Endothelial cell of umbilical vein (primary cell): ENCODE data around the gene LSMEM2. TPM values are rescaled to one million over a fixed set of nuclear protein-coding genes. Genes with fewer than 3 reads are reported as not detected.

Source experiments
- BruUV-seq: library from RNA; stranded (reverse); fragments of 400-500 nt; replicated peaks from 2 replicates; lab custom pipeline; 2021; lab: Mats Ljungman, UMichigan
- CTCF ChIA-PET: fragments of 300-600, 350-600 bp; sonication (Branson Sonifier 250); formaldehyde crosslinking; loops from one replicate; lab custom pipeline; 2021; ENCODE audit warnings: antibody characterized with exemption, inconsistent platforms; lab: Charles Lee
- POLR2A ChIA-PET: fragments of 300-600, 350-600 bp; sonication (Branson Sonifier 250); formaldehyde crosslinking; loops from one replicate; lab custom pipeline; 2021; ENCODE audit warnings: antibody characterized with exemption, inconsistent platforms; lab: Charles Lee
- DNase-seq: peaks from one replicate; pipeline ENCODE4 v3.0.0-alpha.2; 2011; ENCODE audit warnings: low read depth, low spot score
- FAIRE-seq: peaks from 2 replicates; lab custom pipeline; 2011; peaks lifted over from hg19 to GRCh38; lab: Jason Lieb, UNC
- H2AFZ ChIP-seq: 2 replicates; pipeline ENCODE4 v1.6.0; 2012; ENCODE audit warnings: low read depth, low read length, control low read depth, inconsistent platforms
- H3K27ac ChIP-seq: 2 replicates; pipeline ENCODE4 v1.5.1; 2011; ENCODE audit warnings: low read depth, mild to moderate bottlenecking, control low read depth, low read length, moderate library complexity; ENCODE audit not compliant: insufficient read depth
- H3K27me3 ChIP-seq, 2 experiments: 2 replicates each; pipeline versions ENCODE4 v1.6.0 to v1.6.1; 2011; ENCODE audit warnings: low read length in 2 of 2, mixed read lengths in 1 of 2; ENCODE audit not compliant: control insufficient read depth in 2 of 2, insufficient read depth in 2 of 2
- H3K36me3 ChIP-seq, 2 experiments: 2 replicates in 1 of 2; 3 replicates in 1 of 2; pipeline ENCODE4 v1.5.1; 2011; ENCODE audit warnings: low read length in 2 of 2, mild to moderate bottlenecking in 1 of 2, moderate library complexity in 1 of 2; ENCODE audit not compliant: control insufficient read depth in 2 of 2, insufficient read depth in 2 of 2; ENCODE audit errors: extremely low read depth in 1 of 2
- H3K4me1 ChIP-seq: 3 replicates; pipeline ENCODE4 v1.5.1; 2011; ENCODE audit warnings: mild to moderate bottlenecking, low read length; ENCODE audit not compliant: control insufficient read depth, insufficient read depth; ENCODE audit errors: extremely low read depth
- H3K4me2 ChIP-seq: 2 replicates; pipeline ENCODE4 v1.6.1; 2011; ENCODE audit warnings: low read length, control low read depth, mixed read lengths; ENCODE audit not compliant: insufficient read depth
- H3K4me3 ChIP-seq, 3 experiments: fragments of 200-600 bp in 1 of 3; sonication (generic), shearing (Covaris generic) in 1 of 3; replicated peaks in 1 of 3; 2 replicates each; pipeline ENCODE4 v1.5.1; 2011 to 2016; ENCODE audit warnings: control low read depth in 3 of 3, low read length in 3 of 3, mild to moderate bottlenecking in 2 of 3, inconsistent platforms in 1 of 3, low read depth in 1 of 3, moderate library complexity in 1 of 3; ENCODE audit not compliant: insufficient read depth in 1 of 3
- H3K79me2 ChIP-seq: 2 replicates; pipeline ENCODE4 v1.6.0; 2012; ENCODE audit warnings: low read length, inconsistent platforms; ENCODE audit not compliant: control insufficient read depth, insufficient read depth
- H3K9ac ChIP-seq: replicated peaks from 2 replicates; pipeline ENCODE3; 2011; ENCODE audit warnings: low read length, control low read depth; ENCODE audit not compliant: insufficient read depth; ENCODE audit errors: extremely low read depth
- H3K9me1 ChIP-seq: replicated peaks from 3 replicates; pipeline ENCODE4 v1.6.0; 2011; ENCODE audit warnings: mild to moderate bottlenecking, low read length; ENCODE audit not compliant: control insufficient read depth, insufficient read depth; ENCODE audit errors: extremely low read depth
- H3K9me3 ChIP-seq: replicated peaks from 2 replicates; pipeline ENCODE4 v1.5.1; 2012; ENCODE audit warnings: low read length, inconsistent platforms; ENCODE audit not compliant: control insufficient read depth, insufficient read depth
- H4K20me1 ChIP-seq: replicated peaks from 2 replicates; pipeline ENCODE3; 2011; ENCODE audit warnings: mild to moderate bottlenecking, low read length; ENCODE audit not compliant: control insufficient read depth, insufficient read depth; ENCODE audit errors: extremely low read depth
- FOS ChIP-seq: IDR thresholded peaks from 2 replicates; pipeline ENCODE4 v1.6.1; 2011; ENCODE audit warnings: mild to moderate bottlenecking, low read length, moderate library complexity, borderline replicate concordance; ENCODE audit not compliant: insufficient read depth
- GATA2 ChIP-seq: IDR thresholded peaks from 2 replicates; pipeline ENCODE4 v1.7.0; 2011; ENCODE audit warnings: low read depth, mild to moderate bottlenecking, moderate library complexity, mixed read lengths, low read length; ENCODE audit not compliant: insufficient read length, insufficient read depth
- MYC ChIP-seq: IDR thresholded peaks from one replicate; pipeline ENCODE4 v1.6.1; 2011; ENCODE audit warnings: mild to moderate bottlenecking, low read depth, low read length
- POLR2AphosphoS5 ChIP-seq: IDR thresholded peaks from 2 replicates; pipeline ENCODE4 v1.6.1; 2012; ENCODE audit warnings: low read depth, mild to moderate bottlenecking, control low read depth, low read length, moderate library complexity; ENCODE audit not compliant: insufficient read depth
- dilution Hi-C: fragments of 300-500 bp; cut with MboI; formaldehyde crosslinking; loops from one replicate; pipeline ENCODE4 v1.15.0; 2019; ENCODE audit warnings: low sequenced_read_pairs; ENCODE audit not compliant: extremely low pct_ligation_motif_present
- intact Hi-C: fragments of 100-400 bp; cut with micrococcal nuclease; formaldehyde crosslinking; loops from one replicate; pipeline ENCODE4 v1.10.0; 2022
- polyA plus RNA-seq, 4 experiments: library from polyadenylated mRNA; depleted of rRNA in 3 of 4; stranded (reverse) in 3 of 4; unstranded in 1 of 4; fragments of >200 nt; gene quantifications; 2 replicates each; pipeline versions ENCODE4 v1.2.1 to v1.2.3, GENCODE V29; 2011 to 2012; ENCODE audit warnings: missing spikeins in 1 of 4
- total RNA-seq: library from RNA; stranded (reverse); gene quantifications from 2 replicates; pipeline ENCODE4 v1.2.3, GENCODE V29; 2021
- TF ChIP-seq, protein P1 (sequence below): IDR thresholded peaks from 2 replicates; pipeline ENCODE4 v1.6.1; 2011; ENCODE audit not compliant: insufficient read depth, insufficient read length

Gene LSMEM2
- total and polyA plus RNA-seq, 2 donors (not counting 3 experiments of a cell fraction or from before 2014, with no cell fraction given): not detected

DNA sequence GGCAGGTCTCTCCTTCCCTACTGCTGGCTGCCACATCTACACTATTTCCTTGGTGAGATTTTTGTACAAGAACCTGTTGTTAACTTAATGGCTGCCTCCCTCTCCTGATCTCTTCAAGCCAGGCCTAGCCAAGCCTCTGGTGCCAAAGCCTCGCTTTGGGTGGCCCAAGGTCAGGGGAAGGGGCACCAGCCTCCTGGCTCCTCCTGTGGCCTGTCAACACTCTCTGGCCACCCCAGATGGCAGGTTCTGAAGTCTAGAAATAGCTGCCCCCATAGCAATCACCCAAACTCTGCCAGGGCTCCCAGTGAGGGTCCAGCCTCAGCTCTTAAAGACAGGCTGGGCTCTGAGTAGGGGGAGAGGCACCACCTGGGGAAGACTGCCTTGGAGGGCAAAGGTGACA lies 8.4 kb downstream of the LSMEM2 start:
- Histone ChIP-seq H3K36me3 (peaks cover 3 to 35% of the 10 kb centered on the region in 2 experiments), H3K9ac (no peak overlapping the region), H3K4me1 (peaks cover 6% of the 10 kb centered on the region), H3K27me3 (no peaks in the 10 kb centered on the region), H4K20me1 (no peaks in the 10 kb centered on the region), H3K27ac (no peak overlapping the region), H2AFZ (no peak overlapping the region), H3K79me2 (peaks cover 27% of the 10 kb centered on the region), H3K9me1 (no peaks in the 10 kb centered on the region), H3K4me2 (no peak overlapping the region), H3K9me3 (no peaks in the 10 kb centered on the region), H3K4me3 (no peak overlapping the region)
- POLR2A ChIA-PET: no interaction called here
- intact Hi-C loops: no loop called here
- no peak for DNase-seq
- BruUV-seq: no TSS peak
- CTCF ChIA-PET: no interaction called here
- no peak for TF ChIP-seq FOS
- TF ChIP-seq, protein P1, sequence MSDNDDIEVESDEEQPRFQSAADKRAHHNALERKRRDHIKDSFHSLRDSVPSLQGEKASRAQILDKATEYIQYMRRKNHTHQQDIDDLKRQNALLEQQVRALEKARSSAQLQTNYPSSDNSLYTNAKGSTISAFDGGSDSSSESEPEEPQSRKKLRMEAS: no peak
- TF ChIP-seq MYC: no peak
- no peak for TF ChIP-seq POLR2AphosphoS5
- FAIRE-seq: no peak
- dilution Hi-C loops: no loop called here

DNA sequence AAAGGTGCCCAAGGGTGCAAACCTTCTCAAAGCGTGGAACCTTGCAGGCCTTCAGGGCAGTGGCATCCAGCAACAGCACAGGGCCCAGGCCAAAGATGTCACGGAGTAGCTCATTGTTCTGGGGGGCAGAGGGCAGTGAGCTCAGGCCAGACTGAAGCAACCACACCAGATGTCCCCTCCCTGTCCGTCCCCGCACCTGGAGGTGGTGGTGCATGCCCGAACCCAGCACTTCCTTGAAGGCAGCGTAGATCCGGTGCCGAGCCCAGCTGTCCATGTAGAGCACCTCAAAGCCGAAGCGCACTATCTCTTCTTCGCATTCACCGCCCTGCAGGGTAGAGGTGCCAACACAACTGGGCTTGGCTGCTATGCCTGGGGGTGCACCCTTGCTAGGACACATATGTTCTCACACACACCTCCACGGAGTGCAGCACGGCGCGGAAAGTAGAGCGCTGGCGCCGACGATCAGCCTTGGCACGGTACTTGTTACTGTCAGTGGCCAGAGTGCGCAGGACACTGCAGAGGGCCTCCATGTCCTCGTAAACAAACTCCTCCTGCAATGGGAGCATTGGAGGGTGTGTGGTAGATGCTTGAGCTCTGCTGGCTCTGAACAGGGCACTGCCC lies 9.6 kb downstream of the LSMEM2 start:
- Histone ChIP-seq H3K27me3 (no peaks in the 10 kb centered on the region), H3K4me3 (no peak overlapping the region), H3K4me1 (peaks cover 11% of the 10 kb centered on the region), H3K4me2 (no peak overlapping the region), H3K27ac (no peak overlapping the region), H3K9me3 (no peaks in the 10 kb centered on the region), H3K9me1 (no peaks in the 10 kb centered on the region), H3K36me3 (peaks cover 3 to 35% of the 10 kb centered on the region in 2 experiments), H4K20me1 (no peaks in the 10 kb centered on the region), H3K79me2 (peaks cover 27% of the 10 kb centered on the region), H2AFZ (no peak overlapping the region), H3K9ac (no peak overlapping the region)
- ChIA-PET CTCF (interaction anchor here (0.8 kb wide), 1 partner anchor 9 kb away, joined by 3 read pairs; no protein-coding TSS in a partner anchor), POLR2A (no interaction called here)
- BruUV-seq: no TSS peak
- no peak for FAIRE-seq
- DNase-seq: no peak
- dilution Hi-C loops (no loop called here), intact Hi-C loops (no loop called here)
- no peak for TF ChIP-seq GATA2
